GM23338 (cell line): ENCODE measurements around the gene MAD1L1. TPM values are rescaled to one million over a fixed set of nuclear protein-coding genes. Genes with fewer than 3 reads are reported as not detected.

Source experiments
- ATAC-seq: fragments of 200-7000 bp; cut with Tn5 transposase; 3 replicates; pipeline ENCODE4 v1.9.1; 2020
- DNase-seq: peaks from one replicate; pipeline ENCODE4 v3.0.0-alpha.2; 2015; ENCODE audit warnings: low spot score
- H2AFZ ChIP-seq: fragments of 200-600 bp; sonication (generic); 2 replicates; pipeline ENCODE4 v1.8.0; 2016; ENCODE audit warnings: antibody characterized with exemption, mild to moderate bottlenecking, moderate library complexity
- H3F3A ChIP-seq: fragments of 200-600 bp; sonication (generic); replicated peaks from 2 replicates; pipeline ENCODE4 v1.8.0; 2017; ENCODE audit warnings: antibody characterized with exemption, mixed run types, low read depth
- H3K27ac ChIP-seq: fragments of 200-600 bp; sonication (generic); 2 replicates; pipeline ENCODE4 v1.6.1; 2016; ENCODE audit warnings: low read depth
- H3K27me3 ChIP-seq: fragments of 200-600 bp; sonication (generic); 2 replicates; pipeline ENCODE4 v1.8.0; 2016; ENCODE audit warnings: mild to moderate bottlenecking, mixed run types, moderate library complexity; ENCODE audit not compliant: insufficient read depth
- H3K36me3 ChIP-seq: fragments of 200-600 bp; sonication (generic); 2 replicates; pipeline ENCODE4 v1.8.0; 2016; ENCODE audit warnings: mild to moderate bottlenecking; ENCODE audit not compliant: insufficient read depth
- H3K4me1 ChIP-seq: fragments of 200-600 bp; sonication (generic); 2 replicates; pipeline ENCODE4 v1.8.0; 2016; ENCODE audit warnings: mild to moderate bottlenecking, moderate library complexity; ENCODE audit not compliant: insufficient read depth
- H3K4me2 ChIP-seq: fragments of 200-600 bp; sonication (generic); 2 replicates; pipeline ENCODE4 v1.7.1; 2017; ENCODE audit warnings: mixed run types
- H3K4me3 ChIP-seq: fragments of 200-600 bp; sonication (generic); 2 replicates; pipeline ENCODE4 v1.6.1; 2016; ENCODE audit warnings: mixed run types
- H3K79me2 ChIP-seq: fragments of 200-600 bp; sonication (generic); replicated peaks from 2 replicates; pipeline ENCODE4 v1.8.0; 2017; ENCODE audit warnings: mild to moderate bottlenecking; ENCODE audit not compliant: insufficient read depth
- H3K9me2 ChIP-seq: fragments of 200-600 bp; sonication (generic); 2 replicates; pipeline ENCODE4 v1.8.0; 2017; ENCODE audit not compliant: insufficient read depth
- H4K20me1 ChIP-seq: fragments of 200-600 bp; sonication (generic); replicated peaks from 2 replicates; pipeline ENCODE4 v1.8.0; 2017; ENCODE audit warnings: mild to moderate bottlenecking; ENCODE audit not compliant: insufficient read depth
- H3K27ac Mint-ChIP-seq: 2 replicates; pipeline ENCODE4 v1.8.0; 2020; ENCODE audit warnings: inconsistent platforms, mild to moderate bottlenecking, moderate library complexity, mixed read lengths
- H3K27me3 Mint-ChIP-seq: 3 replicates; pipeline ENCODE4 v1.8.0; 2022; ENCODE audit warnings: low read depth, mild to moderate bottlenecking, moderate library complexity, mixed read lengths, inconsistent platforms; ENCODE audit not compliant: insufficient read depth, poor library complexity
- H3K36me3 Mint-ChIP-seq: 3 replicates; pipeline ENCODE4 v1.8.0; 2021; ENCODE audit warnings: low read depth, mild to moderate bottlenecking, inconsistent platforms, moderate library complexity, mixed read lengths
- H3K4me1 Mint-ChIP-seq: 3 replicates; pipeline ENCODE4 v1.8.0; 2020; ENCODE audit warnings: mild to moderate bottlenecking, inconsistent platforms, mixed read lengths
- H3K4me3 Mint-ChIP-seq: 3 replicates; pipeline ENCODE4 v1.8.0; 2021; ENCODE audit warnings: moderate library complexity, mild to moderate bottlenecking, inconsistent platforms, mixed read lengths
- H3K9me3 Mint-ChIP-seq: 3 replicates; pipeline ENCODE4 v1.8.0; 2020; ENCODE audit warnings: moderate library complexity, mild to moderate bottlenecking, inconsistent platforms, mixed read lengths
- CREB1 ChIP-seq: fragments of 250-450 bp; sonication (Bioruptor Pico); IDR thresholded peaks from 2 replicates; pipeline ENCODE4 v1.5.0; 2020; ENCODE audit warnings: low read depth, mild to moderate bottlenecking, moderate library complexity
- ETS1 ChIP-seq: IDR thresholded peaks from 2 replicates; pipeline ENCODE4 v1.6.1; 2016; ENCODE audit warnings: antibody characterized with exemption
- EZH2 ChIP-seq: fragments of 200-600 bp; sonication (generic); IDR thresholded peaks from one replicate; pipeline ENCODE4 v1.8.0; 2017; ENCODE audit warnings: antibody characterized with exemption, mild to moderate bottlenecking, low read depth; ENCODE audit not compliant: unreplicated experiment
- EZH2phosphoT487 ChIP-seq: fragments of 200-600 bp; sonication (generic); IDR thresholded peaks from one replicate; pipeline ENCODE4 v1.8.1; 2018; ENCODE audit warnings: antibody characterized with exemption; ENCODE audit not compliant: unreplicated experiment
- POLR2AphosphoS5 ChIP-seq: IDR thresholded peaks from 2 replicates; pipeline ENCODE4 v1.6.1; 2016; ENCODE audit warnings: antibody characterized with exemption, low read depth
- STAT1 ChIP-seq: IDR thresholded peaks from one replicate; pipeline ENCODE4 v1.6.1; 2016; ENCODE audit warnings: antibody characterized with exemption; ENCODE audit not compliant: unreplicated experiment
- ZNF331 ChIP-seq: fragments of 250-450 bp; sonication (Bioruptor Pico); IDR thresholded peaks from 2 replicates; pipeline ENCODE4 v1.5.0; 2020; ENCODE audit warnings: low read depth, mild to moderate bottlenecking, moderate library complexity
- polyA plus RNA-seq: library from polyadenylated mRNA; unstranded; fragments of >200 nt; fragmentation: Nextera tagmentation; extraction: Ambion mirVana; gene quantifications from 2 replicates; pipeline ENCODE4 v1.2.1, GENCODE V29; 2016
- total RNA-seq: library from RNA; depleted of rRNA; stranded (reverse); fragments of >200 nt; shearing (Covaris generic); gene quantifications from 2 replicates; pipeline ENCODE4 v1.2.3, GENCODE V29; 2014
- TF ChIP-seq, protein P1 (sequence below): IDR thresholded peaks from one replicate; pipeline ENCODE4 v1.6.1; 2018; ENCODE audit warnings: antibody characterized with exemption; ENCODE audit not compliant: unreplicated experiment
- TF ChIP-seq, protein P2 (sequence below): fragments of 250-450 bp; sonication (Bioruptor Pico); IDR thresholded peaks from 2 replicates; pipeline ENCODE4 v1.5.0; 2020; ENCODE audit warnings: mild to moderate bottlenecking, moderate library complexity

The MAD1L1 gene
- total and polyA plus RNA-seq, 2 experiments from 2014 or later, result 40.3 to 59.3 TPM

GRCh38 chr7:2215851-2216250, 16.9 kb downstream of the MAD1L1 start (continued):
- TF ChIP-seq ETS1, result no peak
- TF ChIP-seq, protein P1, sequence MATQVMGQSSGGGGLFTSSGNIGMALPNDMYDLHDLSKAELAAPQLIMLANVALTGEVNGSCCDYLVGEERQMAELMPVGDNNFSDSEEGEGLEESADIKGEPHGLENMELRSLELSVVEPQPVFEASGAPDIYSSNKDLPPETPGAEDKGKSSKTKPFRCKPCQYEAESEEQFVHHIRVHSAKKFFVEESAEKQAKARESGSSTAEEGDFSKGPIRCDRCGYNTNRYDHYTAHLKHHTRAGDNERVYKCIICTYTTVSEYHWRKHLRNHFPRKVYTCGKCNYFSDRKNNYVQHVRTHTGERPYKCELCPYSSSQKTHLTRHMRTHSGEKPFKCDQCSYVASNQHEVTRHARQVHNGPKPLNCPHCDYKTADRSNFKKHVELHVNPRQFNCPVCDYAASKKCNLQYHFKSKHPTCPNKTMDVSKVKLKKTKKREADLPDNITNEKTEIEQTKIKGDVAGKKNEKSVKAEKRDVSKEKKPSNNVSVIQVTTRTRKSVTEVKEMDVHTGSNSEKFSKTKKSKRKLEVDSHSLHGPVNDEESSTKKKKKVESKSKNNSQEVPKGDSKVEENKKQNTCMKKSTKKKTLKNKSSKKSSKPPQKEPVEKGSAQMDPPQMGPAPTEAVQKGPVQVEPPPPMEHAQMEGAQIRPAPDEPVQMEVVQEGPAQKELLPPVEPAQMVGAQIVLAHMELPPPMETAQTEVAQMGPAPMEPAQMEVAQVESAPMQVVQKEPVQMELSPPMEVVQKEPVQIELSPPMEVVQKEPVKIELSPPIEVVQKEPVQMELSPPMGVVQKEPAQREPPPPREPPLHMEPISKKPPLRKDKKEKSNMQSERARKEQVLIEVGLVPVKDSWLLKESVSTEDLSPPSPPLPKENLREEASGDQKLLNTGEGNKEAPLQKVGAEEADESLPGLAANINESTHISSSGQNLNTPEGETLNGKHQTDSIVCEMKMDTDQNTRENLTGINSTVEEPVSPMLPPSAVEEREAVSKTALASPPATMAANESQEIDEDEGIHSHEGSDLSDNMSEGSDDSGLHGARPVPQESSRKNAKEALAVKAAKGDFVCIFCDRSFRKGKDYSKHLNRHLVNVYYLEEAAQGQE, result no peak
- TF ChIP-seq EZH2phosphoT487, result no peak
- TF ChIP-seq POLR2AphosphoS5, result no peak
- TF ChIP-seq STAT1, result no peak
- no peak for TF ChIP-seq EZH2

DNA sequence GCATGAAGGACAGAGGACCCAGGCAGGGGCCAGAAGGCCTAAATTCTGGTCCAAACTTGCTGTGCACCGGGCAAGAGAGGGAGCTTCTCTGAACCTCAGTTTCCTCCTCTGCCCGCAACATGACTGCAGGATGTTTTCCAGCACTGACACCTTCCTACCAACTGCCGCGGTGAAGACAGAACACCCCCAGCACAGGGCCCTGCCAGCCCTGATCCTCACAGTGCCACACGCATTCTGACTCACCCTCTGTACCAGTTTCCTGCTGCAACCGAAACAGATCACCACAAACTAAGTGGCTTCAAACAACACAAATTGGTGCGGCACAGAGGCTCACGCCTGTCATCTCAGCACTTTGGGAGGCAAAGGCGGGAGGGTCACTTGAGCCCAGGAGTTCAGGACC, 18.1 kb downstream of the MAD1L1 start:
- Mint-ChIP-seq H3K27me3 (peaks cover 7% of the 10 kb centered on the region), H3K4me1 (no peaks in the 10 kb centered on the region), H3K27ac (no peak overlapping the region), H3K9me3 (no peaks in the 10 kb centered on the region), H3K36me3 (peaks cover 77% of the 10 kb centered on the region), H3K4me3 (no peak overlapping the region)
- no peaks in the 10 kb centered on the region for H3F3A ChIP-seq
- H3K4me2 ChIP-seq, result no peak overlapping the region
- no peak for TF ChIP-seq ZNF331
- TF ChIP-seq, protein P2, sequence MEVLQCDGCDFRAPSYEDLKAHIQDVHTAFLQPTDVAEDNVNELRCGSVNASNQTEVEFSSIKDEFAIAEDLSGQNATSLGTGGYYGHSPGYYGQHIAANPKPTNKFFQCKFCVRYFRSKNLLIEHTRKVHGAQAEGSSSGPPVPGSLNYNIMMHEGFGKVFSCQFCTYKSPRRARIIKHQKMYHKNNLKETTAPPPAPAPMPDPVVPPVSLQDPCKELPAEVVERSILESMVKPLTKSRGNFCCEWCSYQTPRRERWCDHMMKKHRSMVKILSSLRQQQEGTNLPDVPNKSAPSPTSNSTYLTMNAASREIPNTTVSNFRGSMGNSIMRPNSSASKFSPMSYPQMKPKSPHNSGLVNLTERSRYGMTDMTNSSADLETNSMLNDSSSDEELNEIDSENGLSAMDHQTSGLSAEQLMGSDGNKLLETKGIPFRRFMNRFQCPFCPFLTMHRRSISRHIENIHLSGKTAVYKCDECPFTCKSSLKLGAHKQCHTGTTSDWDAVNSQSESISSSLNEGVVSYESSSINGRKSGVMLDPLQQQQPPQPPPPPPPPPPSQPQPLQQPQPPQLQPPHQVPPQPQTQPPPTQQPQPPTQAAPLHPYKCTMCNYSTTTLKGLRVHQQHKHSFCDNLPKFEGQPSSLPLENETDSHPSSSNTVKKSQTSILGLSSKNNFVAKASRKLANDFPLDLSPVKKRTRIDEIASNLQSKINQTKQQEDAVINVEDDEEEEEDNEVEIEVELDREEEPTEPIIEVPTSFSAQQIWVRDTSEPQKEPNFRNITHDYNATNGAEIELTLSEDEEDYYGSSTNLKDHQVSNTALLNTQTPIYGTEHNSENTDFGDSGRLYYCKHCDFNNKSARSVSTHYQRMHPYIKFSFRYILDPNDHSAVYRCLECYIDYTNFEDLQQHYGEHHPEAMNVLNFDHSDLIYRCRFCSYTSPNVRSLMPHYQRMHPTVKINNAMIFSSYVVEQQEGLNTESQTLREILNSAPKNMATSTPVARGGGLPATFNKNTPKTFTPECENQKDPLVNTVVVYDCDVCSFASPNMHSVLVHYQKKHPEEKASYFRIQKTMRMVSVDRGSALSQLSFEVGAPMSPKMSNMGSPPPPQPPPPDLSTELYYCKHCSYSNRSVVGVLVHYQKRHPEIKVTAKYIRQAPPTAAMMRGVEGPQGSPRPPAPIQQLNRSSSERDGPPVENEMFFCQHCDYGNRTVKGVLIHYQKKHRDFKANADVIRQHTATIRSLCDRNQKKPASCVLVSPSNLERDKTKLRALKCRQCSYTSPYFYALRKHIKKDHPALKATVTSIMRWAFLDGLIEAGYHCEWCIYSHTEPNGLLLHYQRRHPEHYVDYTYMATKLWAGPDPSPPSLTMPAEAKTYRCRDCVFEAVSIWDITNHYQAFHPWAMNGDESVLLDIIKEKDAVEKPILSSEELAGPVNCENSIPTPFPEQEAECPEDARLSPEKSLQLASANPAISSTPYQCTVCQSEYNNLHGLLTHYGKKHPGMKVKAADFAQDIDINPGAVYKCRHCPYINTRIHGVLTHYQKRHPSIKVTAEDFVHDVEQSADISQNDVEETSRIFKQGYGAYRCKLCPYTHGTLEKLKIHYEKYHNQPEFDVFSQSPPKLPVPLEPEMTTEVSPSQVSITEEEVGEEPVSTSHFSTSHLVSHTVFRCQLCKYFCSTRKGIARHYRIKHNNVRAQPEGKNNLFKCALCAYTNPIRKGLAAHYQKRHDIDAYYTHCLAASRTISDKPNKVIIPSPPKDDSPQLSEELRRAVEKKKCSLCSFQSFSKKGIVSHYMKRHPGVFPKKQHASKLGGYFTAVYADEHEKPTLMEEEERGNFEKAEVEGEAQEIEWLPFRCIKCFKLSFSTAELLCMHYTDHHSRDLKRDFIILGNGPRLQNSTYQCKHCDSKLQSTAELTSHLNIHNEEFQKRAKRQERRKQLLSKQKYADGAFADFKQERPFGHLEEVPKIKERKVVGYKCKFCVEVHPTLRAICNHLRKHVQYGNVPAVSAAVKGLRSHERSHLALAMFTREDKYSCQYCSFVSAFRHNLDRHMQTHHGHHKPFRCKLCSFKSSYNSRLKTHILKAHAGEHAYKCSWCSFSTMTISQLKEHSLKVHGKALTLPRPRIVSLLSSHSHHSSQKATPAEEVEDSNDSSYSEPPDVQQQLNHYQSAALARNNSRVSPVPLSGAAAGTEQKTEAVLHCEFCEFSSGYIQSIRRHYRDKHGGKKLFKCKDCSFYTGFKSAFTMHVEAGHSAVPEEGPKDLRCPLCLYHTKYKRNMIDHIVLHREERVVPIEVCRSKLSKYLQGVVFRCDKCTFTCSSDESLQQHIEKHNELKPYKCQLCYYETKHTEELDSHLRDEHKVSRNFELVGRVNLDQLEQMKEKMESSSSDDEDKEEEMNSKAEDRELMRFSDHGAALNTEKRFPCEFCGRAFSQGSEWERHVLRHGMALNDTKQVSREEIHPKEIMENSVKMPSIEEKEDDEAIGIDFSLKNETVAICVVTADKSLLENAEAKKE (CRISPR knock-in tag), result no peak
- TF ChIP-seq CREB1 (CRISPR knock-in tag), result no peak
- peaks cover 18% of the 10 kb centered on the region for H3K36me3 ChIP-seq
- no peak for DNase-seq
- no peak overlapping the region for H2AFZ ChIP-seq
- H3K4me1 ChIP-seq, result no peaks in the 10 kb centered on the region
- no peak for ATAC-seq
- no peaks in the 10 kb centered on the region for H3K27me3 ChIP-seq
- no peak overlapping the region for H3K27ac ChIP-seq
- H3K4me3 ChIP-seq, result no peak overlapping the region
- no peaks in the 10 kb centered on the region for H3K9me2 ChIP-seq
- no peaks in the 10 kb centered on the region; the same call in 1 of the 2 replicates for H3K79me2 ChIP-seq
- no peaks in the 10 kb centered on the region; the same call in 1 of the 2 replicates for H4K20me1 ChIP-seq
